GM12878 (cell line): ENCODE data around the gene PNMA8B. TPM values are rescaled to one million over a fixed set of nuclear protein-coding genes. Genes with fewer than 3 reads are reported as not detected.

Experiments
- ATAC-seq: fragments of 200-7000 bp; cut with Tn5 transposase; 3 replicates; pipeline ENCODE4 v1.9.1; 2020; ENCODE audit warnings: mild to moderate bottlenecking, moderate library complexity
- BruUV-seq: library from RNA; stranded (reverse); fragments of 400-500 nt; replicated peaks from 2 replicates; lab custom pipeline; 2021; lab: Mats Ljungman, UMichigan
- CTCF ChIA-PET: fragments of 300-600 bp; sonication (Branson Sonifier 250); formaldehyde crosslinking; extraction: SDS; loops from one replicate; lab custom pipeline; 2021; ENCODE audit warnings: inconsistent platforms; lab: Yijun Ruan, JAX
- POLR2A ChIA-PET: fragments of 350-600 bp; formaldehyde crosslinking; extraction: SDS; loops from one replicate; lab custom pipeline; 2021; ENCODE audit warnings: inconsistent platforms; lab: Charles Lee
- RAD21 ChIA-PET: fragments of 300-600 bp; sonication (Branson Sonifier 250); formaldehyde crosslinking; loops from one replicate; lab custom pipeline; 2023; ENCODE audit warnings: antibody characterized with exemption; ENCODE audit not compliant: unreplicated experiment; lab: Charles Lee
- SMC1A ChIA-PET: fragments of 300-600 bp; sonication (Branson Sonifier 250); formaldehyde crosslinking; loops from one replicate; lab custom pipeline; 2023; ENCODE audit not compliant: unreplicated experiment, uncharacterized antibody; lab: Charles Lee
- DNase-seq: peaks from one replicate; pipeline ENCODE4 v3.0.0-alpha.2; 2011; ENCODE audit warnings: low read depth, low spot score
- FAIRE-seq: peaks from 3 replicates; lab custom pipeline; 2011; peaks lifted over from hg19 to GRCh38; lab: Jason Lieb, UNC
- H2AFZ ChIP-seq: 2 replicates; pipeline ENCODE4 v1.6.0; 2011; ENCODE audit warnings: low read depth, low read length, control low read depth; ENCODE audit not compliant: control insufficient read depth
- H3K27ac ChIP-seq: 2 replicates; pipeline ENCODE4 v1.5.1; 2011; ENCODE audit warnings: control low read depth; ENCODE audit not compliant: control insufficient read depth, insufficient read depth
- H3K27me3 ChIP-seq, 2 experiments: replicated peaks in 1 of 2; 2 replicates each; pipeline versions ENCODE4 v1.6.0 to v1.6.1; 2011; ENCODE audit warnings: low read length in 1 of 2; ENCODE audit not compliant: control insufficient read depth in 2 of 2, insufficient read depth in 2 of 2
- H3K36me3 ChIP-seq, 2 experiments: 2 replicates each; pipeline ENCODE4 v1.5.1; 2011; ENCODE audit warnings: low read length in 1 of 2; ENCODE audit not compliant: control insufficient read depth in 2 of 2, insufficient read depth in 2 of 2
- H3K4me1 ChIP-seq: 2 replicates; pipeline ENCODE4 v1.6.1; 2011; ENCODE audit warnings: mild to moderate bottlenecking, low read length, moderate library complexity, mixed read lengths; ENCODE audit not compliant: control insufficient read depth, insufficient read depth
- H3K4me2 ChIP-seq: 2 replicates; pipeline ENCODE4 v1.6.0; 2011; ENCODE audit warnings: control low read depth; ENCODE audit not compliant: control insufficient read depth, insufficient read depth
- H3K4me3 ChIP-seq: fragments of 200-600 bp; sonication (generic); 2 replicates; pipeline ENCODE4 v1.5.1; 2016
- H3K79me2 ChIP-seq: 2 replicates; pipeline ENCODE4 v1.6.0; 2011; ENCODE audit warnings: low read length; ENCODE audit not compliant: control insufficient read depth, insufficient read depth
- H3K9ac ChIP-seq: 2 replicates; pipeline ENCODE4 v1.8.0; 2011; ENCODE audit warnings: low read length, control low read depth, mixed read lengths; ENCODE audit not compliant: control insufficient read depth, insufficient read depth
- H3K9me3 ChIP-seq: replicated peaks from 3 replicates; pipeline ENCODE4 v1.5.1; 2011; ENCODE audit warnings: mild to moderate bottlenecking, low read length; ENCODE audit not compliant: control insufficient read depth, insufficient read depth
- H4K20me1 ChIP-seq: 2 replicates; pipeline ENCODE4 v1.6.0; 2011; ENCODE audit not compliant: control insufficient read depth, insufficient read depth
- KAT2A ChIP-seq: conservative IDR thresholded peaks from 2 replicates; pipeline ENCODE4 v1.6.1; 2011; ENCODE audit warnings: low read depth, low read length; ENCODE audit not compliant: control insufficient read depth
- MAX ChIP-seq: IDR thresholded peaks from 2 replicates; pipeline ENCODE4 v1.6.1; 2012; ENCODE audit warnings: low read depth, low read length, improper control_type of control experiment
- SMAD1 ChIP-seq: fragments of 450-650 bp; IDR thresholded peaks from 2 replicates; pipeline ENCODE4 v1.6.1; 2018; ENCODE audit warnings: mild to moderate bottlenecking, low read depth; ENCODE audit not compliant: partially characterized antibody
- ZBTB4 ChIP-seq: fragments of 450-650 bp; formaldehyde crosslinking; IDR thresholded peaks from 2 replicates; pipeline ENCODE4 v1.4.0; 2022; ENCODE audit warnings: mild to moderate bottlenecking, moderate library complexity
- ZNF592 ChIP-seq: fragments of 450-650 bp; IDR thresholded peaks from 2 replicates; pipeline ENCODE4 v1.6.1; 2017; ENCODE audit warnings: mild to moderate bottlenecking, moderate library complexity
- WGBS: methylation state at CpG from one replicate; pipeline ENCODE4 v1.1.6; 2016; ENCODE audit warnings: low lambda C conversion rate; ENCODE audit not compliant: insufficient replicate concordance, insufficient coverage; ENCODE audit errors: missing lambda C conversion rate; 5-methylcytosine and 5-hydroxymethylcytosine counted together
- in situ Hi-C: fragments of 300-500 bp; cut with MboI; formaldehyde crosslinking; loops from 9 replicates; pipeline ENCODE4 v1.14.3; 2018; ENCODE audit warnings: mixed read lengths
- intact Hi-C: fragments of 100-400 bp; cut with micrococcal nuclease; formaldehyde crosslinking; loops from one replicate; pipeline ENCODE4 v1.14.2; 2022; ENCODE audit not compliant: unreplicated experiment
- polyA plus RNA-seq, 11 experiments: library from polyadenylated mRNA; depleted of rRNA in 4 of 11; unstranded in 6 of 11; stranded (reverse) in 5 of 11; fragments of >200 nt; fragmentation: Nextera tagmentation in 4 of 11; fragmentation: Illumina TruSeq in 1 of 11; extraction: Ambion mirVana in 4 of 11; extraction: Trizol in 1 of 11; gene quantifications; 1 replicate in 1 of 11; 2 replicates in 10 of 11; pipeline versions ENCODE4 v1.2.1 to v1.2.3, GENCODE V29; 2011 to 2016; ENCODE audit warnings: inconsistent platforms in 2 of 11, missing spikeins in 2 of 11, low read depth in 1 of 11
- total RNA-seq, 4 experiments: library from RNA; depleted of rRNA in 3 of 4; stranded (reverse); fragments of >200 nt in 3 of 4; fragmentation: Illumina TruSeq in 1 of 4; extraction: Trizol in 1 of 4; gene quantifications; 2 replicates each; pipeline versions ENCODE4 v1.2.1 to v1.2.3, GENCODE V29; 2013 to 2021

The PNMA8B gene
- total and polyA plus RNA-seq, 10 of the 15 experiments (the other 5 are each of a cell fraction or from before 2014, with no cell fraction given), result 0.01 TPM; not detected in 9

- no peaks in the 10 kb centered on the region for H4K20me1 ChIP-seq
- intact Hi-C loops, result no loop called here
- no peak overlapping the region for H2AFZ ChIP-seq
- no peaks in the 10 kb centered on the region for H3K79me2 ChIP-seq
- CTCF ChIA-PET, result no interaction called here
- no peak overlapping the region for H3K27ac ChIP-seq
- POLR2A ChIA-PET, result no interaction called here
- H3K9ac ChIP-seq, result no peak overlapping the region
- TF ChIP-seq MAX (no peak), ZBTB4 (CRISPR knock-in tag) (no peak), ZNF592 (no peak), SMAD1 (no peak), KAT2A (no peak)
- no peaks in the 10 kb centered on the region; the same call in 2 of the 3 replicates for H3K9me3 ChIP-seq
- FAIRE-seq (no peak), ATAC-seq (no peak), DNase-seq (no peak)
- no peaks in the 10 kb centered on the region for H3K36me3 ChIP-seq
- WGBS, result 73% methylated on average over 10 of the region's 10 CpGs
- no peak overlapping the region for H3K4me3 ChIP-seq
- in situ Hi-C loops, result no loop called here
- H3K4me1 ChIP-seq, result no peaks in the 10 kb centered on the region
- SMC1A ChIA-PET, result no interaction called here
- no peak overlapping the region for H3K4me2 ChIP-seq
- RAD21 ChIA-PET, result no interaction called here
- no peaks in the 10 kb centered on the region for H3K27me3 ChIP-seq
- no TSS peak for BruUV-seq
Measured at GRCh38 chr19:46448601-46449000, 47.1 kb downstream of the PNMA8B start.
